A204.1 (cell line): ENCODE data around the gene LCT.
A peak's percentile ranks its signal among the peaks of the same experiment; 100 is the strongest.

Source experiments
- FAIRE-seq: peaks from 2 replicates; lab custom pipeline; 2012; peaks lifted over from hg19 to GRCh38; lab: Jason Lieb, UNC

The LCT gene

DNA sequence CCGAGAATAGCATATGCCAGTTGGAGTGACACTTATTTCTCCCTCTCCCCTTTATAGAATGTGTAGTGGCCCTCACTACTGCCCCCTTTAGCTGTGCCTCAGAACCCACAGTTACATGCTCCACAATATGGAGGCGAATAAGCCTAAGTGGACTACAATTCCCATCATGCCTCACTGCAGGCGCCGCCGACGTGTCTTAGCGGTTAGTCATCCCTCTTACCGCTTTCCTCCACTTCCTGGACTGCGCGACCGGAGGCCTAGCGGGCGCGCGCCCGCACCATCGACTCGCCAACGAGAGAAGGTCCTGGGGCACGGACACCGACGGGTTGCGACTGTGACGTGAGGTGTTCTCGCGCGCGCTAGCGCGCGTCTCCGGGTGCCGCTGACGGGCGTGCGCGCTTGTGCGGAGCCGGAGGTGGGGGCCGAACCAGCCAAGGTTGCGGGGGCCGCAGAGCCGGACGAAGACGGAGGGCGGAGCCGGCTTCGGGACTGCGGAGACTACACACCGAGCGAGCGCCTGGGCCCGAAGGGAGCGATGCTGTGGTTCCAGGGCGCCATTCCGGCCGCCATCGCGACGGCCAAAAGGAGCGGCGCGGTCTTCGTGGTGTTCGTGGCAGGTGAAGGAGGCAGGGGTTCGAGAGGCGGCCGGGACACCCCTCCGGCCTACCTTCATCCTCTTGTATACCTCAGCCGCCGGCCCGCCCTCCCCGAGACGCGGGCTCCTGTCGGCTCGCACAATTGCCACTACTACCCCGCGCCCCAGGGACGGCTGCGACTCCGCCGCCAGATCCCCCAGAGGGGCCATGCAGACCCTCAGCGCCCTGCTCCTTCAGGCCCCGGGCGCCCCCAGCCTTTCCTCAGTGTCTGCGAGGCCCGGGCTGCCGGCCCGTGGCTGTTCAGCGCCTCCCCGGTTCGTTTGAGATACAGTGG is 95.3 kb downstream of the LCT start, which contains the start of gene UBXN4:
TSS of gene UBXN4 (plus strand) at position 461 of the 930 bp plus-strand sequence. CDS start at position 536, 75 bp downstream.
- peak; percentile 98 for FAIRE-seq

DNA sequence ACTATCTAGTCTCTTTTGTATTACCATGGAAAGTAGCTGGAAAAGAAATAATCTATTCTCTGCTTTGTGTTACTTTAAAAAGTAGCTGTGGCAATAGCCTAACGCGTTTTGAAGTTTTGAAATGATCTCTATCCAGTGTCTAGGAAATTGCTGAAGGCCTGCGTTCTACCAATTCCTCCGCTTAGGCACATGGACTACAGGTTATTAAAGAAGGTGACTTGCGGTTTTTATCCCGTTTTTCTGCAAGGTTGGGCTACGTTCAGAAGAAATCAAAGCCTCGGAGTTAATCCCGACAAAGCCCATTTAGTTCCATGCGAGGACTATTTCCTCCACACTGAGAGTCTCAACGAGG is 96.0 kb downstream of the LCT start:
- FAIRE-seq, result no peak

- no peak for FAIRE-seq
Observed at GRCh38 chr2:135740206-135740605, 96.8 kb downstream of the LCT start.
